ENCODE data around the gene TMEM45B.

- TF ChIP-seq POLR2AphosphoS5 (IDR thresholded peaks at IDR 0.05; ENCODE audit: insufficient read depth in 1 of 2, low read depth in 1 of 2): no peak
- no peak for TF ChIP-seq CTCF (IDR thresholded peaks at IDR 0.05)
- no peak for TF ChIP-seq POLR2A (IDR thresholded peaks at IDR 0.05)
Measured at GRCh38 chr11:129785383-129786111, 30.1 kb upstream of the TMEM45B start.
